HG02763 (cell line): ENCODE measurements around the gene DHRSX.
"Not testable (repeated sequence)": the region's sequence is repeated elsewhere in the genome, so short reads cannot be mapped to it uniquely, and the experiment has no call there.

Source experiments
- ATAC-seq: cut with Tn5 transposase; IDR thresholded peaks from one replicate; pipeline ENCODE4 v1.9.1; 2021; ENCODE audit warnings: mild to moderate bottlenecking, moderate library complexity; ENCODE audit not compliant: unreplicated experiment

Gene DHRSX

DNA sequence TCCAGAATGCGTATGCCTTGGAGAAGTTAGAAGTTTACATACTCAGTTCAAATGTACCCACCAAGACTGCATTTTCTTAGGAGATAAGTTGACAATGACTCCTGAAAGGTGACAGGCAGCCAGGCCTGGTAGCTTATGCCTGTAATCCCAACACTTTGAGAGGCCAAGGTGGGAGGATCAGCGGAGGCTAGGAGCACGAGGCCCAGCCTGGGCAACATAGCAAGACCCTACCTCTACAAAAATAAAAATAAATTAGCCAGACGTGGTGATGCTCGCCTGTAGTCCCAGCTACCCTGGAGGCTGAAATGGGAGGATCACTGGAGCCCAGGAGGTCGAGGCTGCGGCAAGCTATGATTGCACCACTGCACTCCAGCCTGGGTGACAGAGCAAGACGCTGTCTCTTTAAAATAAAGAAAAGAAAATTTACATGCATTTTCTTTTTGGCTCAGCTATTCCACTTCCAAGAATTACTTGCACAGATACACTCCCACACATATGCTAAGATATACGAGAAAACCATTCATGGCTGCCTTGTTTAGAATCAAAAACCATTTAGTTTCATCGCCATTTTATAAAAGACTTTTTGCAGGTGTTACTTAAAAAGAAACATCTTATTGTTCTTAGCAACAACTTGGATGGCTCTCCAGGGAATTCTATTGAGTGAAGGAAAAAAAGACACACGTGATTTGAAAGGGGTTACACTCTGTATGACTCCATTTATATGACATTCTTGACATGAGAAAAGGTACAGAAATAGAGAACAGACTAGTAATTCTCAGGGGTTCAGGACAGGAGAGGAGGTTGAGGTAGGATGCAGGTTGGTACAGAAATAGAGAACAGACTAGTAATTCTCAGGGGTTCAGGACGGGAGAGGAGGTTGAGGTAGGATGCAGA lies 66.3 kb downstream of the DHRSX start:
- no peak for ATAC-seq

GRCh38 chrX:2432298-2432863 lies 68.4 kb downstream of the DHRSX start:
- no peak for ATAC-seq

GRCh38 chrX:2430265-2430825 lies 70.4 kb downstream of the DHRSX start:
- no peak for ATAC-seq

- no peak for ATAC-seq
Observed at GRCh38 chrX:2427737-2428136, 73.0 kb downstream of the DHRSX start.

DNA sequence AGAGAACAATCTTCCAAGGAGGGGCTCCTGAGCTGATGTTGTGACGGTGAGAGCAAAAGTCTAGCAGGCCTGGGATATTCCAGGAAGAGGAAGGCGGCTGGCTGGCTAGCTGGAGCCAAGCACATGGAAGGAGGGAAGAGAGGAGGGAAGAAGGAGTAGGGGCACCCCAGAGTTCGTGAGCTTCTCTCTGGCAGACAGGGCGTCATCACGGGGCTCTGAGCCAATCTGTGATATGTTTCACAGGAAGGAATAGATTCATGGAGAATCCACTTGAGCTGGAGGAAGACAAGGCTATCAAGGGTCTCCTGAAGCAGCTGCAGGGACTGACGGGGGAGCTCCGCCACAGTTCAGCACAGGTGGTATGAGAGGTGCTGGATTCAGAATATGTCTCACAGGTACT lies 73.6 kb downstream of the DHRSX start:
- ATAC-seq: no peak

DNA sequence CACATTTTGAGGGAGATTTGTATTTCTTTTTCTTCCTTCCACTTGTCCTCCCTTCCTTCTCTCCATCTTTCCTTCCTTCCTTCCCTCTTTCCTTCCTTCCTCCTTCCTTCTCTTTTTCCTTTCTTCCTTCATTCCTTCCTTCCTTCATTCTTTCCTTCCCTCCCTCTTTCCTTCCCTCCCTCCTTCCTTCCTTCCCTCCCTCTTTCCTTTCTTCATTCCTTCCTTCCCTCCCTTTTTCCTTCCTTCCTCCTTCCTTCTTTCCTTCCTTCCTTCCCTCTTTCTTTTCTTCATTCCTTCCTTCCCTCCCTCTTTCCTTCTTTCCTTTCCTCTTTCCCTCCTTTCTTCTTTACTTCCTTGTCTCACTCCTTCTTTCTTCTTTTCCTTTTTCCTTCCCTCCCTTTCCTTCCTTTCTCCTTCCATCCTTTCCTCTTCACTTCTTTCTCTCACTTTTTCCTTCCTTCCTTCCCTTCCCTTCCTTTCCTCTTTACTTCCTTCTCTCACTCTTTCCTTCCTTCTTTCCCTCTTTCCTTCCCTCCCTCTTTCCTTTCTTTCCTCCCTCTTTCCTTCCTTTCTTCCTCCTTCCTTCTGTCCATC lies 74.4 kb downstream of the DHRSX start:
- no peak for ATAC-seq

GRCh38 chrX:2425286-2426071 lies 75.3 kb downstream of the DHRSX start:
- ATAC-seq: no peak

GRCh38 chrX:2424317-2424716 lies 76.5 kb downstream of the DHRSX start:
- no peak for ATAC-seq

- no peak for ATAC-seq
Observed at GRCh38 chrX:2423899-2424298, 76.9 kb downstream of the DHRSX start.

- no peak for ATAC-seq
Observed at GRCh38 chrX:2423282-2423681, 77.5 kb downstream of the DHRSX start.

- not testable (repeated sequence) for ATAC-seq
Observed at GRCh38 chrX:2419418-2419817, 81.4 kb downstream of the DHRSX start.

- no peak for ATAC-seq
Observed at GRCh38 chrX:2418000-2418399, 82.8 kb downstream of the DHRSX start.

GRCh38 chrX:2416851-2417604 lies 83.7 kb downstream of the DHRSX start:
- ATAC-seq: no peak

DNA sequence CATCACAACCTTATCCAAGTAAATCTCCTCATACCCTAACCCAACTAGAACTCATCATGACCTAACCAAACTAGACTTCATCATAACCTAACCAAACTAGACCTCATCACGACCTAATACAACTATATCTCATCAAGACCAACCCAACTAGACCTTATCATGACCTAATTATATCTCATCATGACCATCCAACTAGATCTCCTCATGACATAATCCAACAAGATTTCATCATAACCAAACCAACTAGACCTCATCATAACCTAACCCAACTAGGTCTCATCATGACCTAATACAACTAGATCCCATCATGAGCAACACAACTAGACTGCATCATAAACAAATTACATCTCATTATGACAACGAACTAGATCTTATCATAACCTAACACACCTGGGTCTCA lies 86.4 kb downstream of the DHRSX start:
- no peak for ATAC-seq

- ATAC-seq: no peak
Observed at GRCh38 chrX:2413969-2414368, 86.8 kb downstream of the DHRSX start.

GRCh38 chrX:2412131-2412530 lies 88.6 kb downstream of the DHRSX start:
- ATAC-seq: no peak

- ATAC-seq: no peak
Observed at GRCh38 chrX:2410279-2411020, 90.3 kb downstream of the DHRSX start.

DNA sequence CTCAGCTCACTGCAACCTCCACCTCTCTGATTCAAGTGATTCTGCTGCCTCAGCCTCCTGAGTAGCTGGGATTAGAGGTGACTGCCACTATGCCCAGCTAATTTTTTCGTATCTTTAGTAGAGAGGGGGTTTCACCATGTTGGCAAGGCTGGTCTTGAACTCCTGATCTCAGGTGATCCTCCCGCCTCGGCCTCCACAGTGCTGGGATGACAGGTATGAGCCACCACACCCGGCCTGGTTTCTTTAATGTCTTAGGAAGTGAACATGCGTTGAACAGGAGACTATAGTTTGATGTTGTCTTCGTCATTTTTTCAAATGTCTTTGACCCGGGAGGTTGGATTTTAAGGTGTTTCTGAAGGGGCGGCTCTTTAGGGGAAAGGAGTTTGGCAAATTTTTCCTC lies 91.0 kb downstream of the DHRSX start:
- ATAC-seq: no peak

DNA sequence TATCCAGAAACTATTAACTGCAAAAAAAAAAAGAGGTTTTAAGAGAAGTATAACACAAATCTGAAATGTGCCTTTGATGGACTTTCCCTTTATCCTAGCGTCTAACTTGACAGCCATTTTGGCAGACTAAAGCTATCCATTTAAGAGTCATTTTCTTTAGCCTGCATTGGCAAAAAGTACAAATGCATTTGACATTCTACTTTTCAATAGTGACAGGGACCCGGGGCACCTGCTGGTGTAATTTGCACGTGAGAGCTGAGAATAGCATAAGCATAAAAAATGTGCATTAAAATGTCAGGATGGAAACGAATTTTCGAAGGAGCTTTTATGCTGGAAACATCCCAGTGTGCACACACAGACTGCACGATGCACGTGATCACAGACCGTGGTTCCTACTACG lies 91.9 kb downstream of the DHRSX start:
- ATAC-seq: no peak
